HG03432 (cell line): Measurements from ENCODE around the gene MYO1G.

ENCODE experiments used
- ATAC-seq: cut with Tn5 transposase; IDR thresholded peaks from one replicate; pipeline ENCODE4 v1.9.1; 2021; ENCODE audit warnings: mild to moderate bottlenecking, moderate library complexity; ENCODE audit not compliant: unreplicated experiment

MYO1G gene

DNA sequence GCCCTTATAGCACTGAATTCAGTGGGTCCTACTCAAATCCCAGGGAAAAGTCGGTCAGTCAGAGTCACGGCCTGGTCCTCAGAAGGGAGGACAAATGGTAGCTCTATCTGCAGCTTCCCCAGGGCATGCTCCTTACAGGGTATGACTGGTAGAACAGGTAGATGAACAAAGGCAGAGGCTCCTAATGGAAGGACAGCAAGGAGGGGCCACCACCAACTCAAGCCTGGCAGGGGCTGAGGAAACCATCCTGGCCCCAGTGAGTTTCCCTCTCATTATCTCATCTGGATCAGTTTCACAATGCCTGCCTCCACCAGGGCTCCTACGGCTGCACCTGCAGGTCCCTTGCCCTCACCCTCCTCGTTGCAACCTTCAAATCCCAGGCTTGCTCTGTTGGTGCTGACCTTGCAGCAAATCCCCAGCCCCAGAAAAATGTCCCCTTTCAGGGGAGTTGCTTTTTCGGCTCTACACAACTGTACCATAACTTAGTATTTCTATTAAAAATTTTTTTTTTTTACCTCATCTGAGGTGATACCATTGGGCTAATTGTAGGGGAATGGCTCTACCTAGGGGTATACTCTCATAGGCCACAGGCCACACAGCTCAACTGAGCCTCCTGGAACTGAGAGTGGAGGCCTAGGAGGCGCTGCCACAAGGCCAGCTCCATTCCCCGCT is 2.4 kb upstream of the MYO1G start:
- no peak for ATAC-seq

DNA sequence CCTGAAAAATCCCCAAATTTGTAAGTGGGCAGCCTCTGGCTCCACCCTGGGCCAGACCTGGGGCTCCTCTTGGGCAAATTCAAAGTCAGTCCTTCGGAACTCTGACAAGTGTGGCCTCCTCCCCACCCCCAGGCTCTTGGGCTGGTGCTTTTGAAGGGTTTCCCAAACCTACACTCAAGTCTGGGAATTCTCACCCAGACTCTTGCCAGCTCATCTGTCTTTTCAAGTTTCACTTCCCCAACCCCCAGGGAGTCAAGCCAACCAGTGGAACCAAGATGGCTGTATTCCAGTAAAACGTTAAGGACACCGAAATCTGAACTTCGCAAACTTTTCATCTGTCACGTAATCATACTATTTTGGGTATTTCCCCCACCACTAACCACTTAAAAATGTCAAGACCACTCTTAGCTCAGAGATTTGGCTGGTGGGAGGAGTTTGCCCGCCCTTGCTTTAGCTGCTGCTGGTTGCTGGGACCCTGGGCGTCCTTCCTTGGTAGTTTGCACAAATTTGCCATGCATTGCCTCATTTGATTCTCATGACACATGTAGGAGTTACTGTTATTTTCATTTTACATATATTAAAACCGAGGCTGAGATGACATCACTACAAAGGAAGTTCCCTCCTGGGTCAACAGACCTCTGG is 1.7 kb upstream of the MYO1G start:
- ATAC-seq: peak; percentile 53

DNA sequence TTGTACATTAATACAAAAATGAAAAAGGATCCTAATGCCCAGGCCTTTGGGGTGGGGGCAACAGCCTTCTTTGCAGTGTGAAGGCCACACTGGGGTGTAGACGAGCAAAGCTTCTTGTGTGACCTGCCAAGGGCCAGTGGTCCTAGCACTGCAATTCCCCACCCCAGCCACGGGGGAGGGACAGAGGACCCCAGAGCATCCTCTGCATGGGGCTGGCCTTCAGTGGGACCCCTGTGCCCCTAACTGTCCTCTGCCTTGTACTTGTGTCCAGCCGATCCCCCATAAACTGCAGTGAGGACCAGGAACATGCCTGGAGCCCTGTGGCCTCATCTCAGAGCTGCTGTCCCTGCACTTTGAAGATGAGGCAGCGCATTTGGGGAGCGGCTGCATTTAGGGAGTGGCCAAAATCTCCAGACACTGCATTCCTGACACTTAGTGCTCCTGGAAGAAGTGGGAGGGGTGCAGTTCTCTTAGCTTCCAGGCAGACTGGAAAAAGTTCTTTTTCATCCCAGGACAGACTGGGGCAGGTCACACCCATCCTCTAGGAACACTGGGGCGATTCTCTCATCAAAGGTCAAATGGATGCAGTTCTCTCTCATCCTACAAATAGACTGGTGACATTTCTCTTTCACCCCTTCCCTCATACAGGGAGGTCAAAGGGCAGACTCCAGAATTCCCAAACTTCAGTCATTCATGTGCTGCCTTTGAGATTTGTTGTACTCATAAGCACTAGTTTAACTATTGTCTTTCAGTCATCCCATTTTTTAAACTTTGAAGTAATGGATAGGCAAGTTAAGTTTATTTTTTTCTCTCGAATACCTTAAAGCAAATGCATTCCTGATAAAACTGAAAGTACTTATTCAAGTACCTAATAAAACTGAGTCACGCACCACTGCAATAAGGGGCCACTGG is 922 bp upstream of the MYO1G start:
- no peak for ATAC-seq

- no peak for ATAC-seq
These were observed 868 bp downstream of the MYO1G start for GRCh38 chr7:44977959-44978335.

DNA sequence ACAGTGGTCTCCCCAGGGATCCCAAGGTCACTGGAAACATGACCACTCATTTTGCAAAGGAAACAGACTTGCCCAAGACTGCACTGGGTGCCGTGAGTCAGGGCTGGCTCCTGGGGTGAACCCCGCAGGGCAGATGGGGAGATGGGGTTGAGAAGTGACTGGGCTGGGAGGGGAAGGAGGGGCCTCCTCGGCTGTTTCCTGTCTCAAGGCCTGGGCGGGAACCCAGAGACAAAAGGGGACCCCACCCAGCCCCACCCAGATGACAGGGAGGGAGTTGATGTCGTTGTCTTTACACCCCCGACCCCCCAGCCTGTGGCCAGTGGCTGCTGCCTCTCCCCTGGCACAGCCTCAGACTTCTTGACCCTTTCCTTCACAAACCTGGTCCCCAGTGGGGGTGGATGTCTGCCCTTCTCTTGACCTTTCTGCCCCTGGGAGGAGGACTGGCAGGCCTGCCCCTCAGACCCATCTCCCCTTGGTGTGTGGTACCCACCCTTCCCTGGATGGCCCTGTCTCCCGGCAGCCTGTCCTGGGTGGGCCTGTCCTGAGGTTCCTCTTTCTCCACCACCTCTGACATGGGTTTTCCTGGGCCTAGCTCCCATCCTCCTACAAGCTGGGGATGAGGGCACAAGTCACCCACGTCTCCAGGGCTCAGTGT is 1.4 kb downstream of the MYO1G start:
- ATAC-seq: peak; percentile 14

DNA sequence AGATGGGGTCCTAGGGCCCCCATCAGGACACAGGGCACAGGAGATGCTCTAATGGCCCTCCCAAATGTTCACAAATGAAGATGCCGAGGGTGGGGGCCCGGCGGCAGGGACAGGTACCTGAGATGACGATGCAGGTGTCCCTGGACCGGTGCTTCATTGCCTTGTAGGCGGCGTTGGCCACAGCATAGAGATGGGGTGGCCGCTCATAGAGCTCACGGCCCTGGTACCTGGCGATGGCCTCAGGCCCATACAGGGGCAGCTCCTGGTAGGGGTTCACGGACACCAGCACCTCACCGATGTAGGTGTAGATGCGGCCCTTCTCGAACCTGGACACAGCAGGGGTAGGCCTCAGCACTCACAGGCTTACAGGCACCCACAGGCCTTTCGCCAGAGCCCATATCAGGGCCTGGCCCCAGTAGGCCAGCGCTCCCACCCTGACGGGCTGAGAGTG is 2.0 kb downstream of the MYO1G start:
- no peak for ATAC-seq

DNA sequence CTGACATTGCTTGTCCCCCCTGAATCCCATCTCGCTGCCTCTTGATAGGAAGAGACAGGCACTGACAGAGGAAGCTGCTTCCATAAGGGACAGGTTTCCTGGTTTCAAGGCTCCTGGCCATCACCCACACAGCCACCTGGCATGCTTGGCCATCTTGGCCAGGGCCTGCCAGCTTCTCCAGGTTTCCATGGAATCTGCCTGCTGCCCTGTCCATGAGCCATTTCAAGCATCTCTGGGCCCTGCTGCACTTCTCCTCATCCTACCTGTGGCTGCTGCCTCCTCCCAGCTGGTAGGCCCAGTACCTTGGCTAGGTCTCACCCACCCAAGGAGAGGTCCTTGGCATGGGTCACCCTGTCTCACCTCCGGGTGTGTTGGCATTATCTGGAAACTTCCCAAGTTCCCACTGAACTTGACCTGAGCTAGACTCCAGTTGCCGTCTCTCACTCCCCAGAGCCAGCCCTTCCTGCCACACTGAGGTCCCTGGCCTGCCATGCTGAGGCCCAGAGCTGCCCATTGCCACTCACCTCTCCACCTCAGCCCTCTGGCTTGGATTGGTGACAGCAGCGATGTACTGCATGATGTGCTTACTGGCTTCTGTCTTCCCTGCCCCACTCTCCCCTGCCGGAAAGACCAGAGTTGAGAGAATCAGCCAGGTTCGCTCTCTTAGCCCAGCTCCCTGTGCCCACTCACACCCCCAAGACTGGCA is 2.6 kb downstream of the MYO1G start:
- no peak for ATAC-seq

DNA sequence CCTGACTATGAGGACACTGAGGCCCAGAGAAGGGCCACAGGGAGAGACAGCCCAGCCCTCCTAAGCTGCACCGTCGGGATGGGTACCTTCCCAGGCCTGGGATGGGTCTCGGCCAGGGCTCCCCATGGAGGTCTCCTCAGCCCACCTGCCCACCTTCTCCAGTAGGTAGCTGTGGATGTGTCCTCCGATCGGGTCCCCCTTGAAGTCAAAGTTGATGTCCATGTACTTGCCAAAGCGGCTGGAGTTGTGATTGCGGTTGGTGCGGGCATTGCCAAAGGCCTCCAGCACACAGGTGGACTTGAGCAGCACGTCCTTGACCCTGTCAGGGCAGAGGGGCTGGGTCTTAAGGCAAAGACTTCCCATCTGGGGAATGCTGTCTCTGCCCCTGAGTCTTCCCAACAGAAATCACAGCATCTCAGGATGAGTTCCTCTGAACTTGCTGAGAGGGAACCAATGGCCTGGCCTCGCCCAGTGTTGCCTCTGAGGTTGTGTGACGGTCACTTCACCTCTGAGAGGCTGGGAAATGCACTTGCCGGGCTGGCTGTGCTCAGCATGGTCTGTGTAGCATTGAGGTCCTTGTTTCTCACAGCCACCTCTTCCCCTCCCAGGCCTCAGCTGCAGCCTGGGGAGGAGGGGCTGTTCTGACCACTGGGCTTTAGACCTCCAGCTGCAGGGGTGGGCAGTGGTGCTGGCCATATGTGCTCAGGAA is 3.3 kb downstream of the MYO1G start:
- no peak for ATAC-seq

GRCh38 chr7:44974549-44974948 is 4.3 kb downstream of the MYO1G start:
- ATAC-seq: no peak

GRCh38 chr7:44973610-44974401 is 5.0 kb downstream of the MYO1G start:
- no peak for ATAC-seq

DNA sequence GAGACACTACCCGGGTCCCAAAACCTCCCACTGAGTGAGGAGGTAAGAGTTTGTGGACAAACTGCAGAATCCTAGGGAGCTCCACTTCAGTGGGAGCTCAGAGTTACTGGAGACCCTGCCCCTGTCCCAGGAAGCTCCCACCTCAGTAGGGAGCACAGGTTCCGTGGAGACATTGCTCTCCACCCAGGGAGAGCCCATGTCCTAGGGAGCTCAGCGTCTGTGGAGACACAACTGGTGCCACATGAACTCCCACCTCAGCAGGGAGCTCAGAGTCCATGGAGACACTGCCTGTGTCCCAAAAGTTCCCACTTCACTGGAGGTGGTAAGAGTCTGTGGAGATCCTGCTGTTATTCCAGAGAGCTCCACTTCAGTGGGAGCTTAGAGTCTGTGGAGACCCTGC is 6.3 kb downstream of the MYO1G start:
- no peak for ATAC-seq

DNA sequence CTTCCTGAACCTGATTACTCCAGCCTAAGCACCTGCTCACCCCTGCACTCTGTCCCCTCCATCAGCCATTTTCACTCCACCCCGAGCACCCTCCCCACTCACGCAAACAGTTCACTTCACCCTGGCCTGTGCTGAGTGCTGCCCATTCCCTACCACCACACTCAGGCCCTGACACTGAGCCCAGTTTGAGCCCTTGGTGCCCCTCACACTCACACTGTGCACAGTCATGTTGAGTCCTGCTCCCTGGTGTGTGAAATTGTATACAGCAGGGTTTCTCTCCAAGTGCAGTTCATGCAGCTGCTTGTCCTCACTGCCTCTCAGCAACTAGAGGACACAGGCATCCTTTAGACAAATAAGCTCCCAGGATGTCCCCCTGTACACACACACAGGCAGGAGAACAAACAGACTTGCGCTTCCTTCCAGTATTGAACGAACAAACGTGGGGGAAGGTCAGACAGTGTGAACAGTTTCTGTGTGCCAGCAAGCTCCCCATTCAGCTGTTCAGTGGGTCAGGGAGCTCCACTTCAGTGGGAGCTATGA is 6.8 kb downstream of the MYO1G start:
- ATAC-seq: no peak

GRCh38 chr7:44971188-44971901 is 7.5 kb downstream of the MYO1G start:
- no peak for ATAC-seq

- ATAC-seq: no peak
These were observed 8.2 kb downstream of the MYO1G start for GRCh38 chr7:44970523-44971051.

- ATAC-seq: no peak
These were observed 8.9 kb downstream of the MYO1G start for GRCh38 chr7:44969701-44970522.

DNA sequence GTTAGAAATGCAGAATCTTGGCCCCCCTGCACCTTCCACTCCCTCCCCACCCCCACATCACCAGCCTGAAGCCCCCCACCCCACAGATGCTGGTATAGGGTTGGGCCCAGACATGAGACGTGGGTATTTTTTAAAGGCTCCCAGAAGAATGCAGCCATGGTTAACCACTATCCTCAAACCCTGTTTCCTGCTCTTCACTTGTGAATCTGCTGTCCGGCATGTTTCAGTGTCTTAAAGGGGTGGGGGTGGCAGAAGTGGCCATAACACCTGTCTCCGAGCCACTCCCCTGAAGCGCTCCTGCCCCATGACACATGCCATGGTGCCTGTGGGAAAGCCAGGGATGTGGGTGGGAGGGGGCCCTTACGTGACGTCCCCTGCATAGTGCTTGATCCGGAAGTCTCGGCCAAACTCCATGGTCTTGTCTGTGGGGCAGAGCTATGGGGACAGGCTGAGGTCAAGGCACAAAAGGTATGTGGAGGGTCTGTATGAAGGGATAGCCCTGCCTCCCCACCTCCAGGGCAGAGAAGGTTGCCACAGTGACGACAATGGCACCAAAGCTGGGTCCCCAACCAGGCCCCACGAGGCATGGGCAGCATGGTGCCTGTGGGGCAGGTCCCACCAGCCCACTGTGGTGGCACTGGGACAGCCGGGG is 9.6 kb downstream of the MYO1G start:
- ATAC-seq: no peak
